GM21526 (cell line): ENCODE measurements around the gene DIP2C.
"Not testable (repeated sequence)": the region's sequence is repeated elsewhere in the genome, so short reads cannot be mapped to it uniquely, and the experiment has no call there.

Experiments used
- ATAC-seq: cut with Tn5 transposase; IDR thresholded peaks from one replicate; pipeline ENCODE4 v1.9.1; 2021; ENCODE audit warnings: moderate library complexity; ENCODE audit not compliant: unreplicated experiment, low FRiP score

The DIP2C gene

DNA sequence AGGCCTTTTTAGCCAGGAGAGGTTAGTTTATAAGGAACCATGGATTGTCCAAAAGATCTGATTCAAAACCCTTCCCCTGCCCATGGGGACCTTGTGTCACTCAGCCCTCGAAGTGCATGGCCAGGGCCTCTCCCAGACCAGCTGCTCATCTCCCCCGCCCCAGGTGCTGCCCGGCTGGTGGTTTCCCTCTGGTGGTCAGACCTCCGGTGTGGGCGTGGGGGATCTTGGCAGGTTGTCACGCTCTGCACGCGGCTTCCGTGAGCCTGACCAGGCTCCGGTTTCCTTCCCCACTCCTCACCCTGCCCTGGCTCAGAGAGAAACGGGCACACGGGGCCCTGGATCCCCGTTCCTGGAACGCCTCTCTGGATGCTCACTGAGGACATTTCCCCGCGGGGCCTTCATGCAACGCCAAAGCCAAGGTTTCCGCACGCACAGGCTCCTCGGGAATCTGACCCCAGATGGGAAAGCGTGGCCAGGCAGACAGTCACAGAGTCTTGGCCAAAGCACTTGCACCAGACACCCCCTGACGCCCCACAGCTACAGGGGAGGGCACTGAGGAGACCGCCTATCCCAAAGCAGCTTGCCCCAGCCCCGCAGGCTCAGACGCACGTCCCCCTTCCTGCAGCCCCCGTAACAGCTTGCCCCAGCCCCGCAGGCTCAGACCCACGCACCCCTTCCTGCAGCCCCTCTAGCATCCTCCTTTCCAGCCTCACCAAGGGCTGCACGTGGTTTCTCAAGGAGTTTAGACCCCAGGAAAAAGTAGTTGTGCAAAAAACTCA, 7.8 kb upstream of the DIP2C start:
- ATAC-seq, result no peak

DNA sequence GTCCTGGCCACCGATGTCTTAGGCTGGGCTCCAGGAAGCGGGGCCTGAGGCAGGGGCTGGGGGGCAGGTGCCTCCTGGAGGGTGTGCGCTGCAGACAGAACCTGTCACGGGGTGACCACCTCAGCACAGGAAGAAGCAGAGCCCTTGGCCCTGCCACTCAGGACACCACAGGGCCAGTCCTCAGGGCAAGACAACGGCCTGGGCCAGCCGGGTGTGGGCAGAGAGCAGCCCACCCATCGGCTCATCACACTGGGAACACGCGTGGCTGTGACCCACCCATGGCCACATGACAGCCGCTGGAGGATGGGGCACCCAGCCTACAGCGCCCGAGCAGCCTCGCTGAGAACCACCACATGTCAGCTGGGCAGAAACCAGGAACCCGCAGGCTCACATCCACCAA, 5.9 kb upstream of the DIP2C start:
- no peak for ATAC-seq

DNA sequence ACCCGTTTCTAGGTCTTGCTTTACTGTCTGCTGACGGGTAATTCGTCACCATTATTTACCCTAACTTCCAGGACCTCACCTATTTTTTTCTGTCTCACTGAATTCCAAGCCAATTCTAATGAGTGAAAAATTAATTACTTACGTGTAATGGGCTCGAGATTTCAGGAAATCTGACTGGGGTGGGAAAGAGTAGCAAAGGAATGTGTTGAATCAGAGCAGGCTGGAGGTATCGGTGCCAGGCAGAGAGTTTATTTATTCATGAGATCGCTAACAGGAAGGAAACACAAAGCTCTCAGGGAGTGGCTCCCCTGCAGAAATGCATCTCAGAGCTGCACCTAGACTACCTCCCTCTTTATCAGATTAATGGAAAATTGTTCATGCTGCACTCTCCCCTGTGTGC, 4.0 kb upstream of the DIP2C start:
- ATAC-seq, result no peak

DNA sequence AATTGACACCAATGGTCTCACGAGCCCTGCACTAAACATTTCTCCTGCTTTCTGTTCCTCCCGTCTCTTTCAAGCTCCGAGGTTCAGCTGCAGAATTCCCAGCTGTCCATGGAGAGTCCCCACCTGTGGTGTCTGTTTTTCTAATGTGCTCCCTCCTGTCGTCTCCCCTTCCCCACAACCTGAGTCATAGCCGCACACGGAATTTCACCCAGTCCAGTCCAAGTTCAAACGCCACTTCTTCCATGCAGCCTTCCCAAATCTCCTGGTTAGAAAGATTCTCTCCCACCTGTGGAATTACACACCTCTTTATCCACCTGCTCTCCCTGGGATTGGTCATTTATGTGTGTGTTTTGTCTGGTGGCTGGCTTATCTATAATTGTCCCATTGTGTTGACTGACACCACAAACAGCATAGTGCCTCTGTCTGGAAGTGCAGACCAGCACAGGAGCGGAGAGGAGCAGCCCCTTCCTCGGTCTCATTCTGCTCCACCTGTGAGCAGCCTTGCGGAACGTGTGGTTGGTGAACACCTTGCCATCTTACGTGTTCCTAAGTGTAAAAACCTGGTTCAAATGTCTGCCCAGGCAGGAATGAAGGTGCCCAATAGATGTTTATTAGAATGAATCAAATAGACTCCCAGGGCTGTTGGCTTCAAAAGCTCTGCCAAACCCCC, 3.3 kb upstream of the DIP2C start:
- no peak for ATAC-seq

DNA sequence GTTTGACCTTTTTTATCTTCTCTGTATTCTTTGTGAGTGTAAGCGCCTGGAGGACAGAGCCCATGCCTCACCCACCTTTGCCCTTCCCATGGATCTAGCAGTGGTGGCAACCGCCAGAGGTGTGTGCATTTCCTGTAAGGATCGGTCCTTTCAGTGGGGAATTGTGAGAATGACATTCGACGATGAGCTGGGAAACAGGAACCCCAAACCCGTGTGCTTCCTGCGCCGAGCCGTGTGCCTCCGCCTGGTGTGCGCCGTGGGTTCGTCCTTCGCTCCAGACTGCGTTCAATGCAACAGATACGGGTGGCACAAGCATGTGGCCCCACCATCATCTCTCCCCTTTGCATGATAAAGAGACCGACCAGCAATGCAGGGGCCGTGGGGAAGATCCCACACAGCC, 1.7 kb upstream of the DIP2C start:
- ATAC-seq, result no peak

DNA sequence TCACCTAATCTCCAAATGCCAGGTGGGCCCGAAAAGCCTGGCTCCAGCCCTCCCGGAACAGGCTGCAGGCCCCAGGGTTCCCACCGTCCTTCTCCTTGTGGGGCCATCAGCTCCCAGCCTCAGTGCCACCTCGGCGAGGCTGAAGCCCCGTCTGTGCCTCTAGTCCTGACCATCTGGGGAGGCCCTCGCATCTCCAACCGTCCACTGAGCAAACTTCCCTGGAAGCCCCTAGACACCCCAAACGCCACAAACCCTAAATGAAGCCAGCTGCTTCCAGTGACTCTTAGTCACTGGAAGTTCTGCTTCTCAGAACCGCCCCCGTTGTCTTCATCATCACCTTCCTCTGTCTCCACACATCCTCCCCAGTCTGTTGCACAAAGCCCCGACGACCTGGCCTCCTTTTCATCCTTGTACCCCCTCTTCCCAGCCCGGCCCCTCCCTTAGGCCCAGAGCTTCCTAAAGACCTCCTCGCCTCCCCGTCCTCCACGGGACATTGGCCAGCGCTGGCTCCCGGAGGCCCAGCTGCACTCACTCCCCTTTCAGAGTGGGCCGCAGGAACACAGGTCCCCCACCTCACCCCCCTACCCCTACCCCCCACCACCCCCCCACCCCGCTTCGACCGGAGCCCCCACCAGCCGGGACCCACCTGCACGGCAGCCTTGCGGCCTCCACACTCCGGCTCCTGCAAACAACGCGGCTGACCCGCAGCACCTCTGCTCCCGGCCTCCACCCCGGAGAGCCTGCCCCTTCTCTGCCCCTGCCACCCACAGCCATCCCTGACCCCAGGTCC, 1.1 kb upstream of the DIP2C start:
- no peak for ATAC-seq

DNA sequence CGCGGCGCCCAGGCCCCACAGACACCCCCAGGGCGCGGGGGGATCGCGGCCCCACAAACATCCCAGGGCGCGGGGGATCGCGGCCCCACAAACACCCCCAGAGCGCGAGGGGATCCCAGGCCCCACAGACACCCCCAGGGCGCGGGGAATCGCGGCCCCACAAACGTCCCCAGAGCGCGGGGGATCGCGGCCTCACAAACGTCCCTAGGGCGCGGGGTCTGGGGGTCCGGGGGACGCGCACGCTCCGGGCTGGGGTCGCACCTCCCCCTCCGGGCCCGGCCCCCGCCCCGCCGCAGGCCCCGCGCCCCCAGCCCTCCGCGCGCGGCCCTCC, 382 bp downstream of the DIP2C start:
- ATAC-seq, result no peak

DNA sequence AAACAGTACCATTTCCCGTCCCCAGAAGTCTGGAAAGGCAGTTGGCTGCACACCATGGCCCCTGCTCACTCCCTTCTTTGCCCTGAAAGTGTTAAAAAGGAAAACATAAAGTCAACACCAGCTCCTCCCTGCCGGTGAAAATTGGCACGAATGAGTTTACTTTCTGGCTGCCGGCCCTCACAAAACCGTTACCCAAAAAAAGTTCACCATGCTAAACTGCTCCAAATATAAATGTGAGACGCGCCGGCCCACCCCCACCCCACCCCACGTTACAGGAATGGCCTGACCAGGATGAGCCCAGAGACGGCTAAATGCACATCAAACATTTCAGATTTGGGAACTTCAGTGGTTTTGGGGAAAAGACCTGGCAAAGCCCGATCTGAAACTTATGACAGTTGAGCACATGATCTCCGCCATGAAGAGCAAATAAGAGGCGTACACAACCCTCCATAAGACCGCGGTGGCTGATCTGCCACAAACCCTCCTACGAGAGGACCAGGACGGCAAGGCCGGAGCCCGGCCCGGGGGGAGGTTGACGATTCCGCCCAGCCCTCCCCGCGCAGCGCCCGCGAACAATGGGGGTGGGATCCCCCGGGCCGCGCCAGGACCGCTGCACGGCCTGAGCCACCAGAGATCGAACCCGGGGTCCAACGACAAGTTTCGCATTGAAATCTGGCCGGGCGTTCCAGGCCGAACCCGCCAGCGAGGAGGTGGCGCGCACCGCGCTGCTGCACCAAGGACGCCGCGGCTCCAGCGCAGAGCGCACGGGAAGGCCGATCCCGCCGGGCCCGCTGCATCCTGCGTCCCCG, 952 bp downstream of the DIP2C start:
- ATAC-seq, result no peak

DNA sequence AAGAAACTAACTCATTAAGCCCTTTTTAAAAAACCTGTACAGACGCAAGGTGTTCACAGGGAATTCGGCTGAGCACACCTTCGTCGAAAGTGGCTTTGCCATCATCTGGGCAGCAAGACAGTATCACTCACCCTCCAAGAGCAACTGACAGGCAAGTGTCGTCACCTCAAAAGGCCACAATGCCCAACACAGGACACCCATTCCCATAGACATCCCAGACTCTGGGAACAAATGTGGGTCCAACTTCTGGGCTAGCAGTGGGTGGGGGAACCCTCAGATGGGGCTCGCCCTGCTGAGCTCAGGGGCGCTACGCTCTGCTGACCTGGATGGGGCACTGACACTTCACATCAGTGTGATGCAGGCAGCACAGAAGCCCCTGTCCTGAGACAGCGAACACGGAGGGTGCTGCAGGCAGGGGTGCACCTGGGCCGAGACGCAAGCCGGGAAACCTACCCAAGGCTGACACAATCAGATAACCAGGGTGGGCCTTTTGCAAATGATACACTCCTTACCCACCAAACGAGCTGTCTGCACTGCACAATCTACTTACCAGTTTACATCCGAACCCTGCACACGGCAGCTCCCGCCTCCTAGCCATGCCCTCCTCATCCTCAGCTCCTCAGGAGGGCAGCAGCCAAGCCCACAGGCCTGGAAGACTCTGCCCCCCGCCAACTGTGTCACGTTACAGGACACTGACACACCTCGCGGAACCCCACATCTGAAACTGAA, 1.7 kb downstream of the DIP2C start:
- ATAC-seq, result no peak

DNA sequence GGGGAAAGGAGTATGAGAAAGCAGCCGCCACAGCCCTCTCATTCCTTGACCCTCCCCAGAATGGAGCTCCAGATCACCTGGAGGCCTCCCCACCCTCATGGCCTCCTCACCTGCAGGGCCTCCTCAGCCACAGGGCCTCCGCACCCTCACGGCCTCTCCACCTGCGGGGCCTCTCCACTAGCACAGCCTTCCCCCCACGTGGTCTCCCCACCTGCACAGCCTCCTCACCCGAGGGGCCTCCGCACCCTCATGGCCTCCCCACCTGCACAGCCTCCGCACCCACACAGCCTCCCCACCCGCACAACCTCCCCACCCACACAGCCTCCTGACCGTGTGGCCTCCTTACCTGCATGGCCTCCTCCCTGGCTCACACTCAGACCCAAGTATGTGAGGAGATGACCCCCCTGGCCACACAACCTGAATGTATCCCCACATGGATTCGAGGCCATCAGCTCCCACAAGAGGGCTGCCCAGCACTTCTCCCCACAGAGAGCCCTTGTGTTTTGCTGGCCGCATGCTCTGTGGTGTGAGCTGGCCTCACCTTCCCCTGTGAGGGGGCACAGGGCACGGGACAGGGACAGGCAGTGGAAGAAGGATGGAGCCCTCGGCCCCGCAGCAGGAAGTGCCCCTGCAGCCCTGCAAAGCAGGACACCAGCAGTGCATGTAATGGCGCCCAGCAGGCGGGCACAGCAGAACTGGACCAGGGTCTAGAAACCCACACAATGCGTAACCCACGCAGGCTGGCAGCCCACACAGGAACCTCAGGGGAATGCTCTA, 3.1 kb downstream of the DIP2C start:
- no peak for ATAC-seq

DNA sequence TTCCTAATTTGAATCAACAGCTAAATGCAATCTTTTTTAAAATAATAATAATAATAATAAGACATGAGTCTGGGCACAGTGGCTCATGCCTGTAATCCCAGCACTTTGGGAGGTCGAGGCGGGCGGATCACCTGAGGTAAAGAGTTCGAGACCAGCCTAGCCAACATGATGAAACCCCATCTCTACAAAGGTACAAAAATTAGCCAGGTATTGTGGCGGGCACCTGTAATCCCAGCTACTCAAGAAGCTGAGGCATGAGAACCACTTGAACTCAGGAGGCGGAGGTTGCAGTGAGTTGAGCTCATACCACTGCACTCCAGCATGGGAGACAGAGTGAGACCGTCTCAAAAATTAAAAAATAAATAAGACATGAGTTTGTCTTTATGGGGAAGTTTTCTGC, 3.9 kb downstream of the DIP2C start:
- no peak for ATAC-seq

DNA sequence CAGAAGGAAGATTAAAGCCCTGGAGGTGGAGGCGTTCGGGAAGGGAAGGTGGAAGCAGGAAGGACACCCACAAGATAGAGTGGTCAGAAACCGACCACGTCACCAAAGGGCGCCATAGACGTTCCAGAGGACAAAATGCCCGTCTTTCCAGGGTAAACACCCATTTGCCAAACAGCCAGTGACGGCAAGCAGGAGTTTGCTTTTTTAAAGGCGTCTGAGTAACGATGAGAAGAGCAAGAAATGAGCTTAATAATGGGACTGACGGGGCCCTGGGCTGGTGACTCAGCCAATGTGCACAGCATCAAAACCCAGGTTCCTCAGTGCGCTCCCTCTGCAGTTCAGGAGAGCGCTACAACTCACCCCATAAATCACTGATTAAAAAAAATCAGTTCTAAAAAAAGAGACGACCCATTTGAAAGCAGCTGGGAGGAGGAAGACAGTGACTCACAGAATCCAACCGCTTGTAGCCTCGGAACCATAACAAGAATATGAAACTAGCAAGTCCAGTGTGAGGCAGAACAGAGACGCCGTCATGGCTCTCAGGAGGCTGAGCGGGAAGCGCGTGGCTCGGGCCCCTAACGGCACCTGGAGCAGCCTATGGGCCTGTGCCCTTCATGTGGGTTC, 5.9 kb downstream of the DIP2C start:
- no peak for ATAC-seq

DNA sequence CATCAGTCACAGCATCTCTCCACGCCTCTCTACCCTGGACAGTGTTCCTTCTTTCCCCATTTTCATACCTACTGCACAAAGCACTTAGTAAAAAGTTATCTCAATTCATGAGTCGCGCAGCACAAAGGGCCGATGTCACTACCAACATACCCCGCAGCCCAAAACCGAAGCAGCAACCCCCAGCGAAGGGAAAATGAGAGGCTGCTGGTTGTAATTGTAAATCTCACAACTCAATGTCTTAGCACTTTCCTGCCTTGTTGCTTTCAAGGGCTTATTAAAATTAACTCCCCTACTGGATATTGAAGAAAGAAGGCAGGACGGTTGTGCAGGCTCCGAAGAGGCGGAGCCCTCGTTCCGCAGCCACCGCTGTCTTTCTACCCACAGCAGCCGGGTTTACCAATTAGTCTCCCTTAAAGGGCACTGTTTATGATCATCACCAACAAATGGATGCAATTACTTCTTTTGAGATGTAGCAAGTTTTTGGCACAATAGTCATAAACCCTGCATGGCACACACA, 6.5 kb downstream of the DIP2C start:
- no peak for ATAC-seq

DNA sequence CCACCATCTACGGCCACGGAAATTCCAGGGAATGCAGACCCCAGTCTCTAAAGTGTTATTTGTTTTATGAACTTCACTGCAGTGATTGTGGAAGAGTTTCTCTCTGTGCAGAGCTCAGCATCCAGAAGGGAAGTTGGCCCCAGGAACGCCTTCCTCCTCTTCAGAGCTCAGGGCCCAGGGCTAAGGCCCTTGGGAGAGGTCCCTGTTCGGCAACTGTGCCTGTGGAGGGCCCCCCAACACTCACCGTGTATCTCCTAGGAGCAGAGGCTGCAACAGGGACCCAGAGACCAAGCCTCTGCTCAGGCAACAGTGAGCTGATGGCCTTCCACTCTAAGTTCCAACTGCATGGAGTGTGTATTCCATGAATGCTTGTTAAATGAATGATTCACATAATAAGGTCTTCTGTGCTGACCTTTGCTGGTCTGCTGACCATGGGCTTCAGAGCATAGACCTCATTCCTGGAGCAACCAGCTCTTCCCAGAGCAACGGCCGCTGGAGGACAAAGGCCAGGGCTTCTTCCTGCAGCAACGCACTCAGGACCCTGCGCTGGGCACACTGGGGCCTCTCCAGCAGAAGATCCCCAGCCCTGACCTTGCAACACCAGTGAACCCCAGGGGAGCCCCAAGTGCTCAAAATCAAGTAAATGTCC, 7.7 kb downstream of the DIP2C start:
- no peak for ATAC-seq

DNA sequence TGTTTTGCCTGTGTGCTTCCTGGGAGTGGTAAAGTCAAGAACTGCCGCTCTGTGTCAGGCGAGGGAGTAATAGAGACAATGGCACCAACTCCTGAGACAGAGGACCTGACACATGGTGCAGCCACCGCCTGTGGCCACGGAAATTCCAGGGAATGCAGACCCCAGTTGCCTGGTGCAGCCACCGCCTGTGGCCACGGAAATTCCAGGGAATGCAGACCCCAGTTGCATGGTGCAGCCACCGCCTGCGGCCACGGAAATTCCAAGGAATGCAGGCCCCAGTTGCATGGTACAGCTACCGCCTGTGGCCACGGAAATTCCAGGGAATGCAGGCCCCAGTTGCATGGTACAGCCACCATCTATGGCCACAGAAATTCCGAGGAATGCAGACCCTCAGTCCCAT, 8.7 kb downstream of the DIP2C start:
- no peak for ATAC-seq

DNA sequence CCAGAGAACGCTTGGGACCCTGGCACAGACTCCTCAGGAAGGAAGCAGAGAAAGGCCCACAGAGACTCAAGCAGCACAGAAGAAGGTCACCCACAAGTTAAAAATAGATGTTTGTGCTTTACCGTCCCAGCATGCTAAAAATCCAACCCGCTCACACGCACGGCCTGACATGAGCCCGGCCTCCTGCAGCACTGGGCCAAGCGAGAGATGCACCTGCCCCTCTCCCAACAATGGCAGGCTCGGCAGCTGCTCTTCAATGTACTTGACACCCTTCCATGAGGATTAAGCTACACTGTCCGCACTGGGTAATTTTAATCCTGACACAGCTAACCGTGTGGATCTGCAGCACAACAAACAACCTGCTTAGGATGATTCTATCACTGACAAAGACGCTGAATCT, 9.3 kb downstream of the DIP2C start:
- ATAC-seq, result no peak

DNA sequence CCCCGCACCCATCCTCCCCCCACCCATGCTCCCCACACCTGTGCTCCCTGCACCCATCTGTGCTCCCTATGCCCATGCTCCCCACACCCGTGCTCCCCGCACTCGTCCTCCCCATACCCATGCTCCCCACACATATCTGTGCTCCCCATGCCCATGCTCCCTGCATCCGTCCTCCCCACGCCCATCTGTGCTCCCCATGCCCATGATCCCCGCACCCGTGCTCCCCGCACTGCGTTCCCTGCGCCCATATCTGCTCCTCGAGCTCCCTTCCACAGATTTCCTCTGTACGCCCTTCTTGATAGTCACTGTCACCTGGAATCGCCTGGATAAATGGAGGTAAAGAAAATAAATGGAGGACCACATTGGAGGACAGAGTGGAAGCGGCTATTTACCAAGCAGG, 9.9 kb downstream of the DIP2C start:
- ATAC-seq, result no peak

DNA sequence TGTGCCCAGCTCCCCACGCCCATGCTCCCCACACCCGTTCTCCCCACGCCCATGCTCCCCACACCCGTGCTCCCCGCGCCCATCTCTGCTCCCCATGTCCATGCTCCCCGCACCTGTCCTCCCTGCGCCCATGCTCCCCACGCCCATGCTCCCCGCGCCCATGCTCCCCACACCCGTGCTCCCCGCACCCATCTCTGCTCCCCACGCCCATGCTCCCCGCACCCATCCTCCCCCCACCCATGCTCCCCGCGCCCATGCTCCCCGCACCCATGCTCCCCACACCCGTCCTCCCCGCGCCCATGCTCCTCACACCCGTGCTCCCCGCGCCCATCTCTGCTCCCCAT, 10.8 kb downstream of the DIP2C start:
- ATAC-seq, result not testable (repeated sequence)
